ENCODE data around the gene KDM2A. TPM values are rescaled to one million over a fixed set of nuclear protein-coding genes. Genes with fewer than 3 reads are reported as not detected.

Gene KDM2A
- total RNA-seq, 1 donor from 2014 or later, result 62.9 TPM

GRCh38 chr11:67079065-67079705, 39.9 kb upstream of the KDM2A start:
- peaks cover 25% of the 10 kb centered on the region for H3K4me1 Mint-ChIP-seq (ENCODE audit: unreplicated experiment)
- DNase-seq (ENCODE audit: extremely low spot score, unreplicated experiment), result no peak
- H3K36me3 Mint-ChIP-seq (ENCODE audit: unreplicated experiment), result no peaks in the 10 kb centered on the region
- TF ChIP-seq CTCF (IDR thresholded peaks at IDR 0.05), result no peak
- no peaks in the 10 kb centered on the region for H3K9me3 Mint-ChIP-seq (ENCODE audit: unreplicated experiment)
- H3K4me3 Mint-ChIP-seq (ENCODE audit: unreplicated experiment), result no peak overlapping the region
- no peaks in the 10 kb centered on the region for H3K27me3 Mint-ChIP-seq (ENCODE audit: unreplicated experiment)
- peak overlapping the region; percentile 60 for H3K27ac Mint-ChIP-seq (ENCODE audit: unreplicated experiment)

GRCh38 chr11:67082071-67082791, 36.8 kb upstream of the KDM2A start:
- H3K4me1 Mint-ChIP-seq (ENCODE audit: unreplicated experiment), result peaks cover 25% of the 10 kb centered on the region
- no peaks in the 10 kb centered on the region for H3K27me3 Mint-ChIP-seq (ENCODE audit: unreplicated experiment)
- no peak overlapping the region for H3K4me3 Mint-ChIP-seq (ENCODE audit: unreplicated experiment)
- no peak for DNase-seq (ENCODE audit: extremely low spot score, unreplicated experiment)
- TF ChIP-seq CTCF (IDR thresholded peaks at IDR 0.05), result no peak
- H3K36me3 Mint-ChIP-seq (ENCODE audit: unreplicated experiment), result no peaks in the 10 kb centered on the region
- H3K27ac Mint-ChIP-seq (ENCODE audit: unreplicated experiment), result no peak overlapping the region
- no peaks in the 10 kb centered on the region for H3K9me3 Mint-ChIP-seq (ENCODE audit: unreplicated experiment)

GRCh38 chr11:67083786-67084366, 35.2 kb upstream of the KDM2A start:
- H3K4me3 Mint-ChIP-seq (ENCODE audit: unreplicated experiment), result no peak overlapping the region
- no peaks in the 10 kb centered on the region for H3K27me3 Mint-ChIP-seq (ENCODE audit: unreplicated experiment)
- no peaks in the 10 kb centered on the region for H3K9me3 Mint-ChIP-seq (ENCODE audit: unreplicated experiment)
- no peak for DNase-seq (ENCODE audit: extremely low spot score, unreplicated experiment)
- no peak overlapping the region for H3K27ac Mint-ChIP-seq (ENCODE audit: unreplicated experiment)
- no peak for TF ChIP-seq CTCF (IDR thresholded peaks at IDR 0.05)
- H3K4me1 Mint-ChIP-seq (ENCODE audit: unreplicated experiment), result peaks cover 17% of the 10 kb centered on the region
- no peaks in the 10 kb centered on the region for H3K36me3 Mint-ChIP-seq (ENCODE audit: unreplicated experiment)

GRCh38 chr11:67085617-67086016, 33.4 kb upstream of the KDM2A start:
- Mint-ChIP-seq H3K27ac (ENCODE audit: unreplicated experiment) (no peak overlapping the region), H3K27me3 (ENCODE audit: unreplicated experiment) (no peaks in the 10 kb centered on the region), H3K4me3 (ENCODE audit: unreplicated experiment) (no peak overlapping the region), H3K9me3 (ENCODE audit: unreplicated experiment) (no peaks in the 10 kb centered on the region), H3K4me1 (ENCODE audit: unreplicated experiment) (peaks cover 12% of the 10 kb centered on the region), H3K36me3 (ENCODE audit: unreplicated experiment) (no peaks in the 10 kb centered on the region)
- no peak for TF ChIP-seq CTCF (IDR thresholded peaks at IDR 0.05)
- DNase-seq (ENCODE audit: extremely low spot score, unreplicated experiment), result no peak

- H3K27me3 Mint-ChIP-seq (ENCODE audit: unreplicated experiment), result peaks cover 3% of the 10 kb centered on the region
- no peak for DNase-seq (ENCODE audit: extremely low spot score, unreplicated experiment)
- no peaks in the 10 kb centered on the region for H3K36me3 Mint-ChIP-seq (ENCODE audit: unreplicated experiment)
- no peak overlapping the region for H3K27ac Mint-ChIP-seq (ENCODE audit: unreplicated experiment)
- TF ChIP-seq CTCF (IDR thresholded peaks at IDR 0.05), result no peak
- H3K9me3 Mint-ChIP-seq (ENCODE audit: unreplicated experiment), result no peaks in the 10 kb centered on the region
- H3K4me1 Mint-ChIP-seq (ENCODE audit: unreplicated experiment), result no peaks in the 10 kb centered on the region
- H3K4me3 Mint-ChIP-seq (ENCODE audit: unreplicated experiment), result no peak overlapping the region
Observed at GRCh38 chr11:67090717-67091116, 28.3 kb upstream of the KDM2A start.
